Peyer's patch (tissue), 4 donors: Measurements from ENCODE around the gene S100A3.

Experiments used
- CTCF ChIP-seq, 6 experiments: fragments of 450-650 bp in 4 of 6; fragments of 200-600 bp in 2 of 6; sonication (generic) in 1 of 6; IDR thresholded peaks; one replicate each; pipeline ENCODE4 v1.5.1; 2017 to 2019; ENCODE audit warnings: antibody characterized with exemption in 6 of 6, mild to moderate bottlenecking in 3 of 6, moderate library complexity in 1 of 6
- POLR2A ChIP-seq, 2 donors: fragments of 450-650 bp; IDR thresholded peaks; one replicate each; pipeline ENCODE4 v1.5.1; 2017; ENCODE audit warnings: antibody characterized with exemption in 2 of 2, mild to moderate bottlenecking in 2 of 2, moderate library complexity in 2 of 2

- TF ChIP-seq CTCF (IDR thresholded peaks at IDR 0.05) (no peak), POLR2A (IDR thresholded peaks at IDR 0.05) (no peak)
Observed at GRCh38 chr1:153503766-153504165, 45.3 kb downstream of the S100A3 start.
